Measurements from ENCODE around the gene DIRAS1.
"Not testable (repeated sequence)": the region's sequence is repeated elsewhere in the genome, so short reads cannot be mapped to it uniquely, and the experiment has no call there.

Gene DIRAS1

GRCh38 chr19:2726160-2726855 lies 5.1 kb upstream of the DIRAS1 start:
- no peak for DNase-seq

GRCh38 chr19:2724148-2724557 lies 3.0 kb upstream of the DIRAS1 start:
- DNase-seq, result no peak

GRCh38 chr19:2723747-2724146 lies 2.6 kb upstream of the DIRAS1 start:
- DNase-seq, result no peak

GRCh38 chr19:2723345-2723715 lies 2.2 kb upstream of the DIRAS1 start:
- no peak for DNase-seq

- DNase-seq, result no peak
Observed at GRCh38 chr19:2722541-2723344, 1.6 kb upstream of the DIRAS1 start.

- DNase-seq, result no peak
Observed at GRCh38 chr19:2721570-2722540, 683 bp upstream of the DIRAS1 start.

- DNase-seq, result no peak
Observed at GRCh38 chr19:2719920-2720776, 1.0 kb downstream of the DIRAS1 start.

GRCh38 chr19:2719232-2719735 lies 1.9 kb downstream of the DIRAS1 start:
- no peak for DNase-seq

- no peak for DNase-seq
Observed at GRCh38 chr19:2717638-2718541, 3.3 kb downstream of the DIRAS1 start.

- no peak for DNase-seq
Observed at GRCh38 chr19:2716722-2717637, 4.2 kb downstream of the DIRAS1 start.

GRCh38 chr19:2716275-2716650 lies 4.9 kb downstream of the DIRAS1 start:
- no peak for DNase-seq

GRCh38 chr19:2715470-2716274 lies 5.5 kb downstream of the DIRAS1 start:
- no peak for DNase-seq

GRCh38 chr19:2714531-2715269 lies 6.5 kb downstream of the DIRAS1 start:
- DNase-seq, result no peak

- DNase-seq, result not testable (repeated sequence)
Observed at GRCh38 chr19:2714102-2714501, 7.1 kb downstream of the DIRAS1 start.

- not testable (repeated sequence) for DNase-seq
Observed at GRCh38 chr19:2713170-2713569, 8.0 kb downstream of the DIRAS1 start.

- no peak for DNase-seq
Observed at GRCh38 chr19:2711875-2712205, 9.3 kb downstream of the DIRAS1 start.

GRCh38 chr19:2711172-2711874 lies 9.8 kb downstream of the DIRAS1 start:
- DNase-seq, result no peak

GRCh38 chr19:2706251-2706650 lies 14.9 kb downstream of the DIRAS1 start:
- no peak for DNase-seq
